ENCODE data around the gene CIAPIN1. TPM values are rescaled to one million over a fixed set of nuclear protein-coding genes. Genes with fewer than 3 reads are reported as not detected.

The CIAPIN1 gene
- total and polyA plus RNA-seq, 2 donors from 2014 or later = 53.6 to 56.3 TPM

GRCh38 chr16:57412584-57412983 lies 34.6 kb downstream of the CIAPIN1 start:
- intact Hi-C loops (cut with DNase I) = loop anchor here (10.0 kb wide), 1 partner anchor 102 kb away; no protein-coding TSS in a partner anchor
- H3K27ac ChIP-seq (ENCODE audit: low read depth in 2 of 2, low read length in 2 of 2) = no peak overlapping the region
- H3K4me3 ChIP-seq (ENCODE audit: low read length in 3 of 3) = no peak overlapping the region
- H3K4me1 ChIP-seq (ENCODE audit: control insufficient read depth in 2 of 3, insufficient read depth in 2 of 3, low read depth in 1 of 3, low read length in 3 of 3) = peaks cover 0 to 13% (median 0%) of the 10 kb centered on the region in 3 donors
- H3K27me3 ChIP-seq (ENCODE audit: control insufficient read depth, insufficient read depth, low read length) = no peaks in the 10 kb centered on the region
- H3K9ac ChIP-seq (ENCODE audit: low read length in 3 of 3) = no peak overlapping the region
- H3K36me3 ChIP-seq (ENCODE audit: control insufficient read depth in 2 of 3, insufficient read depth in 3 of 3, low read length in 3 of 3) = no peaks in the 10 kb centered on the region
- TF ChIP-seq, protein P1, sequence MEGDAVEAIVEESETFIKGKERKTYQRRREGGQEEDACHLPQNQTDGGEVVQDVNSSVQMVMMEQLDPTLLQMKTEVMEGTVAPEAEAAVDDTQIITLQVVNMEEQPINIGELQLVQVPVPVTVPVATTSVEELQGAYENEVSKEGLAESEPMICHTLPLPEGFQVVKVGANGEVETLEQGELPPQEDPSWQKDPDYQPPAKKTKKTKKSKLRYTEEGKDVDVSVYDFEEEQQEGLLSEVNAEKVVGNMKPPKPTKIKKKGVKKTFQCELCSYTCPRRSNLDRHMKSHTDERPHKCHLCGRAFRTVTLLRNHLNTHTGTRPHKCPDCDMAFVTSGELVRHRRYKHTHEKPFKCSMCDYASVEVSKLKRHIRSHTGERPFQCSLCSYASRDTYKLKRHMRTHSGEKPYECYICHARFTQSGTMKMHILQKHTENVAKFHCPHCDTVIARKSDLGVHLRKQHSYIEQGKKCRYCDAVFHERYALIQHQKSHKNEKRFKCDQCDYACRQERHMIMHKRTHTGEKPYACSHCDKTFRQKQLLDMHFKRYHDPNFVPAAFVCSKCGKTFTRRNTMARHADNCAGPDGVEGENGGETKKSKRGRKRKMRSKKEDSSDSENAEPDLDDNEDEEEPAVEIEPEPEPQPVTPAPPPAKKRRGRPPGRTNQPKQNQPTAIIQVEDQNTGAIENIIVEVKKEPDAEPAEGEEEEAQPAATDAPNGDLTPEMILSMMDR (IDR thresholded peaks at IDR 0.05; ENCODE audit: borderline replicate concordance, extremely low read depth, insufficient read depth) = no peak
- H3K9me3 ChIP-seq (ENCODE audit: control insufficient read depth in 2 of 3, insufficient read depth in 1 of 3, low read length in 3 of 3) = no peaks in the 10 kb centered on the region
- FAIRE-seq (no peak), DNase-seq (peak in 1 of 5 donors; percentile 54)

GRCh38 chr16:57411362-57411976 lies 35.7 kb downstream of the CIAPIN1 start:
- TF ChIP-seq, protein P1 (IDR thresholded peaks at IDR 0.05; ENCODE audit: borderline replicate concordance, extremely low read depth, insufficient read depth) = no peak
- intact Hi-C loops (cut with DNase I) = loop anchor here (10.0 kb wide), 1 partner anchor 103 kb away; no protein-coding TSS in a partner anchor
- FAIRE-seq = no peak

DNA sequence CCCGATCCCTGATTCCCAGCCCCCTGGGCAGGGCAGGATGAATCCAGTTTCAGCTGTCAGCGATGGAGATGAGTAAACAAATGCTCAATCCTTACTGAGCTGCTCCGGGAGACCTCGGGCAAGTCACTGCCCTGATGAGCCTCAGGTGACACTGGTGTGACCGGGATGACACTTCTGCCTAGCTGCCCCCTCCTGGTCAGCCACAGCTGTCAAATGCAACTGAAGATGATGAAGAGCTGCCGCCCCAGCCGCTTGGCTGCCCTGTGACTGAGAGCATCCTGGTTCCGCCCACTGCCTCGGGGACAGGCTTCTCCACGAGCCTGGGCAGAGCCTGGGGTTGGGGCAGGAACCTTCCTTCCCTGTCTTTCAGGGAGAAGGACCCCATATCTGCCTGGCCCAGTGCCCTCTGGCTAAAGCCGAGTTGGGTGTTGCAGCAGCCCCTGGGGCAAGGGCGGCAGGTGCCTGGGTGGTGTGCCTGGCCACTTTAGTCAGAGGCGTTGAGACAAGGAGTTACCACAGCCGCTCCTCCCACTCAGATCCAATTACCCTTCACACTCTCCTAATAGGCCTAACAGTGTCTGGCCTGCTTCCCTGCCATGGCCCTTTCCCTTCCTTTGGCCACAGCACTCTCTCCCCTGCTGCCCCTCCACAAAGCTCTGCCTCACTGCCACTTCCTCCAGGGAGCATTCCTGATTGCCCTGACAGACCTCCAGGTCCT lies 37.2 kb downstream of the CIAPIN1 start:
- intact Hi-C loops (cut with DNase I) = loop anchor here (10.0 kb wide), 1 partner anchor 105 kb away; no protein-coding TSS in a partner anchor

More at GRCh38 chr16:57411362-57411976, 35.7 kb downstream of the CIAPIN1 start:
- no peaks in the 10 kb centered on the region for H3K27me3 ChIP-seq (ENCODE audit: control insufficient read depth, insufficient read depth, low read length)
- peaks cover 0 to 5% (median 0%) of the 10 kb centered on the region in 3 donors for H3K4me1 ChIP-seq (ENCODE audit: control insufficient read depth in 2 of 3, insufficient read depth in 2 of 3, low read depth in 1 of 3, low read length in 3 of 3)
- no peak overlapping the region for H3K4me3 ChIP-seq (ENCODE audit: low read length in 3 of 3)
- H3K9ac ChIP-seq (ENCODE audit: low read length in 3 of 3) = no peak overlapping the region
- H3K9me3 ChIP-seq (ENCODE audit: control insufficient read depth in 2 of 3, insufficient read depth in 1 of 3, low read length in 3 of 3) = no peaks in the 10 kb centered on the region
- peak in 2 of 5 donors; percentile 45 to 59 for DNase-seq
- no peak overlapping the region for H3K27ac ChIP-seq (ENCODE audit: low read depth in 2 of 2, low read length in 2 of 2)
- no peaks in the 10 kb centered on the region for H3K36me3 ChIP-seq (ENCODE audit: control insufficient read depth in 2 of 3, insufficient read depth in 3 of 3, low read length in 3 of 3)

More for the DNA sequence above, 37.2 kb downstream of the CIAPIN1 start:
- no peaks in the 10 kb centered on the region for H3K9me3 ChIP-seq (ENCODE audit: control insufficient read depth in 2 of 3, insufficient read depth in 1 of 3, low read length in 3 of 3)
- TF ChIP-seq, protein P1 (IDR thresholded peaks at IDR 0.05; ENCODE audit: borderline replicate concordance, extremely low read depth, insufficient read depth) = no peak
- H3K27ac ChIP-seq (ENCODE audit: low read depth in 2 of 2, low read length in 2 of 2) = peak overlapping the region; percentile 45 to 72
- H3K27me3 ChIP-seq (ENCODE audit: control insufficient read depth, insufficient read depth, low read length) = no peaks in the 10 kb centered on the region
- FAIRE-seq (no peak), DNase-seq (peak in 3 of 5 donors; percentile 38 to 60 (median 55))
- no peak overlapping the region for H3K9ac ChIP-seq (ENCODE audit: low read length in 3 of 3)
- no peak overlapping the region for H3K4me3 ChIP-seq (ENCODE audit: low read length in 3 of 3)
- no peaks in the 10 kb centered on the region for H3K36me3 ChIP-seq (ENCODE audit: control insufficient read depth in 2 of 3, insufficient read depth in 3 of 3, low read length in 3 of 3)
- peaks cover 0 to 2% (median 0%) of the 10 kb centered on the region in 3 donors for H3K4me1 ChIP-seq (ENCODE audit: control insufficient read depth in 2 of 3, insufficient read depth in 2 of 3, low read depth in 1 of 3, low read length in 3 of 3)

All from kidney (tissue), 14 donors.